Femur (tissue), 1 donor: ENCODE measurements around the gene PLA2G4C.

Source experiments
- DNase-seq: peaks from one replicate; pipeline ENCODE4 v3.0.0-alpha.2; 2017

The PLA2G4C gene

DNA sequence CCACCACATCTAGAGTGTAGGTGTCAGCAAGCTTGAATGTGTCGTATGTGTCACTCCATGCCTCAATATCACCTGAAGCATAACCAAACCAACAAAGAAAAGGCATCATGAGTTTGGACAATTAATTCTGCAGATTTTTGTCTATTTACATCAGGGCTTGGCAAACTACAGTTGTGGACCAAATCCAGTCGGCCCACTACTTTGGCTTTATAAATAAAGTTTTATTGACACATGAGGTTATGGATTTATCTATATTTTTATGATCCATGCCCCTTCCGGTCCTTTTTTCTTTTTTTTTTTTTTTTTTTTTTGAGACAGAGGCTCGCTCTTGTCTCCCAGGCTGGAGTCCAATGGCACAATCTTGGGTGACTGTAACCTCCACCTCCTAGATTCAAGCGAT is 57.5 kb downstream of the PLA2G4C start:
- no peak for DNase-seq

DNA sequence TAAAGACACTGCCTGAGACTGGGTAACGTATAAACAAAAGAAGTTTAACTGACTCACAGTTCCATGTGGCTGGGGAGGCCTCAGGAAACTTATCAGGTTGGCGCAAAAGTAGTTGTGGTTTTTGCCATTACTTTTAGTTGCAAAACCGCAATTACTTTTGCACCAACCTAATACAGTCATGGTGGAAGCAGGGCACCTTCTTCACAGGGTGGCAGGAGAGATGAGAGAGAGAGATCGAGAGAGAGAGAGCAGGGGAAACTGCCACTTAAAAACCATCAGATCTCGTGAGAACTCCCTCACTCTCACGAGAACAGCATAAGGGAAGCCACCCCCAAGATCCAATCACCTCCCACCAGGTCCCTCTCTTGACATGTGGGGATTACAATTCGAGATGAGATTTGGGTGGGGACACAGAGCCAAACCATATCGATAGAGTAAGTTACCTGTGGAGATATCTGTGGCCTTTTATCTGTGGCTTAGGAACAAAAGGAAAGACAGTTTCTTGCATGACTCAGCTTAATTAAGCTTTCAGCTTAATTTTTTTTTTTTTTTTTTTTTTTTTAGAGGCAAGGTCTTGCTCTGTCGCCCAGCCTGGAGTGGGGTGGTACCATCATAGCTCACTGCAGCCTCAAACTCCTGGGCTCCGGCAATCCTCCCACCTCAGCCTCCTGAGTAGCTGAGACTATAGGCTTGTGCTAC is 59.1 kb downstream of the PLA2G4C start:
- no peak for DNase-seq

DNA sequence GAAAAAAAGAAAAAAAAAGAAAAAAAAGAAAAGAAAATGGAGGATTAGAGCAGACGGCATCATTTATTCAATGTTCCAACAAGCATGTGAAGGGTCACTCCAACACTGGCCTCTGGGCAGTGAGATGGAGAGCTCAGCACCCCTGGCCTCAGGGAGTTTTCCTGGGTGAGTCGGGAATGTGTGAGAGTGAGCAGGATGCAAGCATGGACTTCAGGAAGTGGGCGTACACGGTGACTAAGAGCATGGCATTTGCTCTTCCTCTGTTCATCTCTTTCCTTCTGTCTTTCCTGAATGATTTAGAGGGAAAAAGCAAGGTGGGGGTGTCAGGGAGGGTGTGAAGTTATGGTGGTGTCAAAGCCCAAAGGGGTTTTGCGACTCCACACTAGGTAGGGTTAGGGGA is 66.1 kb downstream of the PLA2G4C start:
- DNase-seq = no peak

DNA sequence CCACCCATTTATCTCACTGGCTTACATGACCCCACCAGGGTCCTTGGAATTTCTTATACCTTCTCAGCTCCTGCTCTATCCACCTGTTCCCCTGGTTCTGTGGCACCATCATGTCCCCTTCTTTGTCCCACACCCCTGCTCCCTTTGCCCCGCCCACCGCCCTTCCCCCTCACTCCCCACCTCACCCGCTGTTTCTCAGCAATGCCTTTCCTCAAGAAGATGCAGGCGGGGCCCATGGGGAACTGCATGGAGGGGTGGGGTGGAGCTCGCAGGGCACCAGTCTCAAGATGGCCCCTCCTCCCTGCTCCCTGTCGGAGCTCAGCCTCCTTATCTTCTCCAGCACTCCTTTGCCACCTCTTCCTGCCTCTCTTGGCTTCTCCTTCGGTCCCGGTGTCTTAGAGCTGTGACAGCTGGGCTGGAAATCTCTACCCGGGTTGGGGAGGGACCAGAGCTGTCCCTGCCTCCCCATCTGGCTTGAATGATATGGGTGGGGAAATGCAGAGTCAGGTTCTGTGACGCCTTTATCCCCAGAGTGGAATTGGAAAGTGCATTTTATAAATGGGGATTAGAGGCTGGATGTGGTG is 66.8 kb downstream of the PLA2G4C start, which contains the start of gene CABP5:
Gene CABP5 (minus strand): TSS at position 405 of the 584 bp plus-strand sequence. CDS start 157 bp downstream, at position 248.
- no peak for DNase-seq

DNA sequence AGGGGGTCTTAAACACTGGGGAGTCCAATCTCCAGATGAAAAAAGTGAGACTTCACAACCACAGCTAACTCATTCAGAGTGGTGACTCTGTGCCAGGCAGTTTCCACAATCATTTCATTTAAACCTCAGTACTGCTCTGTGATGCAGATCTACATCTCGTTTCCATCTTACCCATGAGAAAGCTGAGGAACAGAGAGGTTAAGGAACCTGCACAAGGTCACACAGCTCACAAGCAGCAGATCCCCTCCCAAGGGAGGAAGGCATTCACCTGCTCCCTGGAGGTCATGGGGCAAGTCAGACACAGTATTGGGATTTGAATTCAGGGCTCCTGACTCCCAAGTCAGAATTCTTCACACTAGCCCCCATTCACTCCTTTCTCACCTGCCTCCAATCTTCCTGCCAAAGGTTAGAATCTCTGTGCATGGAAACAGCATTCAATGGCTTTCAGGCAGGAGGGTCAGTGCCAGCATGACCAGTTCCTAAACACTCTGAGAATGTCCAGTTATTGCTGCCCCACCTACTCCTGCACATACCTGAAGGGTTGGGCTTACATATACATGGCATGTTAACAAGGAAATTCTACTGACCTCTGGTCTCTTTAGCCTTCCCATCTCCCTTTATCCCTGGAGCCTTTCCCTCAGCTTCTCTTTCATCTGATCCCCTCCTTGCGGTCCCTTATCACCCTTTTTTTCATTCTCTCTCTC is 68.6 kb downstream of the PLA2G4C start:
- no peak for DNase-seq

DNA sequence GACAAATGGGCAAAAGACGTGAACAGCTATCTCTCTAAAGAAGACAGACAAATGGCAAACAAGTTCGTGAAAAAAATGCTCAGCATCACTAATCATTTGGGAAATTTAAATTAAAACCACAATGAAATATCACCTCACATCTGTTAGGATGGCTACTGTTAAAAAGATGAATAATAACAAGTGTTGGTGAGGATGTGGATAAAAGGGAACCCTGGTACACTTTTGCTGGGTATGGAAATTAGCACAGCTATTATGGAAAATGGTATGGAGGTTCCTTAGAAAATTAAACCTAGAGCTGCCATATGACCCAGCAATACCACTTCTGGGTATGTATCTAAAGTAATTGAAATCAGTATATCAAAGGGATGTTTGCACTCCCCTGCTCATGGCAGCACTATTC is 73.9 kb downstream of the PLA2G4C start:
- no peak for DNase-seq

DNA sequence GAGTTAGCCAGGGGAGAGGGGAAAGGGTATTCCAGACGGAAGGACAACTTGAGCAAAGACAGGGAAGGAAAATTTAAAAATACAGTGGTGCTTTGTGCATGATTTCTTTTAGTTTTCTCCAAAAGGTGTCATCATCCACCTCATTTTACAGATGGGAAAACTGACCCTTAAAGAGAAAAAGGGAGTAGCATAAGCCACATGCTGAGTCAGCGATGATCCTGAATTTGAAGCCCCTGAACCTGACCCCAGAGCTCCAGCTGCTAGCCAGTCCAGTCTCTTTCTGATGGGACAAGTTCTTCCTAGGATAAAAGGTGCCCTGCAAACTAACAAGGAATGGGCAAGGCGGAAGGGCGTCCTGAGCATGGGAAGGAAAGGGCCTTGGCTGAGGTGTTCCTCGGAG is 77.0 kb downstream of the PLA2G4C start:
- DNase-seq = no peak

DNA sequence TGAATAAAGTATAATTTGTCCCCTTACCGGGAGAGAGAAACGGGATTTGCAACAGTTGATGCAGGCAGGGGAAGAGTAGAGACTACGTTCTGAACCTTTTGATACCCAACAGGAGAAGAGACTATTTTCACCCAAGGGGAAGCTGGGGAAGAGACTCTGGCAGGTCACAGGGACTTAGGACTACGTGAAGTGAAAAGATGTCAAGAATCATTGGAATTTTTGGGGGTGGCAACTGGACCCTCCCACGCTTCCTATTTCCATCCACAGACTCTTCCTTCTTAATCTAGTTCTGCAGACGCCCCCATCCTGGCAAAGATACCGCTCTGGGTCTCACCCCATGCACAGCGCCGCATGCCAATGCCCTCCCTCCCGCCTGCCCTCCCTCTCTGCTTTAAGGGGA is 80.5 kb downstream of the PLA2G4C start:
- no peak for DNase-seq

DNA sequence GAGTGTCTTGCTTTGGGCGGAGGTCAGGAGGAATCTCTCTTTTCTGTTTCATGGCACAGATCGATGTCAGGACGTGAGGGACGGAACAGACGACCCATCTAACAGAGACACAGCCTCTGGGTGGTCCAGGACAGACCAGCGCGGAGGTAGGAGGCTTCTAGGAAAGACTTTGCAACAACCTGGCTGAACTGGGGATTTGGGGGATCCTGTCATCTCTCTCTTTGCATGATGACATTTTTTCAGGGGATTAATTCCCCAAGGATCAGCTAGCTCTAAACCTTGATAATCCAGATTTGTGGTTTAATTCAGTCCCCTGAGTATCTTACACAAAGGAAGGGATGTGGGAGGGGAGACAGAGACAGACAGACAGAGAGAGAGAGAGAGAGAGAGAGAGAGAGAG is 81.2 kb downstream of the PLA2G4C start:
- no peak for DNase-seq

DNA sequence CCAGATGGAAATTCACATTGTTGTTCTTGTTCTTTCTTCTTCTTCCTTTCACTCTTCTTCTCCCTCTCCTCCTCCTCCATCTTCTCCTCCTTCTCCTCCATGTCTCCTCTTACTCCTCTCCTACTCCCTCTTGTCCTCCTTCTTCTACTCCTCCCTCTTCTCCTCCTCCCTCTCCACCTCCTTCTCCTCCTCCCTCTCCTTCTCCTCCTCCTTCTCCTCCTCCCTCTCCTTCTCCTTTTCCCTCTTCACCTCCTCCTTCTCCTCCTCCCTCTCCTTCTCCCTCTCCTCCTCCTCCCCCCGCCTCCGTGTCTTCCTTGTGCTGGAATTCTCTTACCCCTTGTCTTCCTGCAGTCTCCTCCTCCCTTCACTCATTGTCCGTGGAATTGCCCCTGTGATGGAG is 85.1 kb downstream of the PLA2G4C start:
- no peak for DNase-seq

DNA sequence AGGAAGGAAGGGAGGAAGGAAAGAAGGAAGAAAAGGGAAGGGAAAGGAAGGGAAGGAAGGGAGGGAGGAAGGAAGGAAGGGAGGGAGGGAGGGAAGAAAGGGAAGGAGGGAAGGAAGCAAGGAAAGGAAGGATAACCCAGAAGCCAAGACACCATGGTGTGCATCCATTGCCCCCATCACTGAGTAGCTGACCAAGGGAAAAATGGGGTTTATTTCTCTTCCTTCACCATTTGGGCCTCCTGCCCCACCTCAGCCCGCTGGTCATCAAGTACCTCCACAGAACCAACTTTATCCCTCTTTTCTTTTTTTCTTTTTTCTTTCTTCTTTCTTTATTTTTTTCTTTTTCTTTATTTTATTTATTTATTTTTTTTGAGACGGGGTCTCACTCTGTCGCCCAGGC is 87.1 kb downstream of the PLA2G4C start:
- no peak for DNase-seq

DNA sequence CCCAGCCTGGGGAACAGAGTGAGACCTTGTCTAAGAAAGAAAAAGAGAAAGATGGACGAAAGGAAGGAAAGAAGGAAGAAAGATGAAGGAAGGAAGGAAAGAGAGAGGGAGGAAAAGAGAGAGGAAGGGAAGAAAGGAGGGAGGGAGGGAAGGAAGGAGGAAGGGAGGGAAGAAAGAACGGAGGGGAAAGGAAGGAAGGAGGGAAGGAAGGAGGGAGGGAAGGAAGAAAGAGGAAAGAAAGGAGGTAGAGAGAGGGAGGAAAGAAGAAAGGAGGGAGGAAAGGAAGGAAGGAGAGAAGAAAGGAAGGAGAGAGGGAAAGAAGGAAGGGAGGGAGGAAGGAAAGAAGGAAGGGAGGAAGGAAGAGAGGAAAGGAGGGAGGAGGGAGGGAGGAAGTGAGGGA is 87.6 kb downstream of the PLA2G4C start:
- DNase-seq = no peak

DNA sequence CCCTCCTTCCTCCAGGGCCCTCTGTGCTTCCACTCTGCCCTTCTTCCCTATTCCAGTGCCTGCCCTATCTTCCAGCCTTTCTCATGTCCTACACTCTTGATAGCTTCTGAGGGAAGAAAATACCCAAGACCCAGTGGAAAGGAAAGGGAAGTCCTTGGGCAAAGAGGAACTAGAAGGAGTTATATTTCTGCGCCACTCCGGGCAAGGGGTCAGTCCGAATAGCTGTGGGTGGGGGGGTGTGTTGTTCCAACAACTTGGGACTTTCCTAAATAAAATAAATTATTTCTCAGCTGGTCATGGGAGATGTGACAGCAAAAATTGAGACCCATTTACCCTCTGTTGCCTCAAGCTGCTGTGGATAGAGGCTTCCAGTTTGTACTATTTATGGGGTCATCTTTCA is 89.9 kb downstream of the PLA2G4C start:
- DNase-seq = no peak

DNA sequence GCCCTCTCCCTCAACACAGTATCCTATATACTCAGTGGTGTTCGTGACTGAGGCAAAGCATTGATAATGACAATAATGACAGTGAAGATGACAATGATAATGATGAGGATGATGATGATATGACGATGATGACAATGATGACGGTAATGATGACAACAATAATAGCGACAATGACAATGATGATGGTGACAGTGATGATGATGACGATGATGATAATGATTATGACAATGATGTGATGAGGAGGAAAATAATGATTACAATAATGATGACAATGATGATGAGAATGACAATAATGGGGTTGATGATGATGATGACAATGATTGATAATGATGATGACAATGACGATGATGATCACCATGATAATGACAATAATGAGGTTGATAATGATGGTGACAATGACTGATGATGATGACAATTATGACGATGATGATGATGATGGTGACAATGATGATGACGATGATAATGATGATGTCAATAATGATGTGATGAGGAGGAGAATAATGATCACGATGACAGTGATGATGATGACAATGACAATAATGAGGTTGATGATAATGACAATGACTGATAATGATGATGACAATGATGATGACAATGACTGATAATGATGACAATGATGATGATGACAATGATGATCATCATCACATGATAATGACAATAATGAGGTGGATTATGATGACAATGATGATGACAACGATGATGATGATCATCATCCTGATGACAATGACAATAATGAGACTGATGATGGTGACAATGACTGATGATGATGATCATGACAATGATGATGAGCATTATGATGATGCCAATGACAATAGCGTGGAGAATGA is 99.5 kb downstream of the PLA2G4C start:
- DNase-seq = no peak

DNA sequence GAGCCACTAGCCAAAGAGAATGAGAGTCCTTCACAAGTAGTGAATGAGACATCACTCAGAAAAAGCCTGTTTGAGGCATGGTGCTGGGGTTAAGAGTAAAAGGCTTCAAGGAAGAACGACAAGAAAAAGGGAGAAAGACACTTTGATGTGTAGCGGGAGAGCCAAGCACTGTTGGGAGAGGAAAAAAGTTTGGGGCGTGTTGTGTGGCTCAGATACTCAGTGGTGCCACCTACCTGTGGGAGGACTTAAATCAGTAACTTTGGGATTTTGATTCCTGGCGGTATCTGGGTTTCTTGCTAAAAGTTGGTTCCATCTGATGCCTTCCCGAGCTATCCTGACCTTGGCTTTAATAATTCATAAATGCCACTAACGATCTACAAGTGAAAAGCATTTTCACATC is 103.9 kb downstream of the PLA2G4C start:
- no peak for DNase-seq

DNA sequence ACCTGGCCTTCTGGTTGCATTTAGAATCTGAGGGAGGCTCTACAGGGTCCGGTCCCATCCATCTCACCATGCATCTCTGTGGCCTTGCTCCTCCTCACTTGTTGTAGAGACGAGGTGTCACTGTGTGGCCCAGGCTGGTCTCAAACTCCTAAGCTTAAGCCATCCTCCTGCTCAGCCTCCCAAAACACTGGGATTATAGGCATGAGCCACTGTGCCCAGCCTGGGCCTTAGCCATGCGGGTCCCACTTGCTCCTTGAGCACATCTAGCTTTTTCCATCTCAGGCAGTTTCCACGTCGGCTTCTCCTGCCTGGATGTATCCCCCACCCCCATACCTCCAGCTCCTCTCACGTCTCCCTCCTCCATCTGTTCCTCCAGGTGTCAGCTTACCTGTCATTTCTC is 106.4 kb downstream of the PLA2G4C start:
- no peak for DNase-seq

DNA sequence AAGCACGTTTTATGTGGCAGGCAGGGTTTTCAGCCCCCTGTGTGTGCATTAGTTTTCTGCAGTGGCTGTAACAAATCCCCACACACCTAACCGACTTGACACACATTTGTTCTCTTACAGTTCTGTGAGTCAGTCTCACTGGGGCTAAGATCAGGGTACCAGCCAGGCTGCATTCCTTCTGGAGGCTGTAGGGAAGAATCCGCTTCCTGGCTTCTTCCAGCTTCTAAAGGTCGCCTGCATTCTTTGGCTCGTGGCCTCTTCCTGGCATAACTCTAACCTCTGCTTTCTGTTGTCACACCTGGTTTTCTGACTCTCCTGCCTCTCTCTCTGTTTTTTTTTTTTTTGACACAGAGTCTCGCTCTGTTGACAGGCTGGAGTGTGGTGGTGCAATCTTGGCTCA is 109.8 kb downstream of the PLA2G4C start:
- DNase-seq = no peak

DNA sequence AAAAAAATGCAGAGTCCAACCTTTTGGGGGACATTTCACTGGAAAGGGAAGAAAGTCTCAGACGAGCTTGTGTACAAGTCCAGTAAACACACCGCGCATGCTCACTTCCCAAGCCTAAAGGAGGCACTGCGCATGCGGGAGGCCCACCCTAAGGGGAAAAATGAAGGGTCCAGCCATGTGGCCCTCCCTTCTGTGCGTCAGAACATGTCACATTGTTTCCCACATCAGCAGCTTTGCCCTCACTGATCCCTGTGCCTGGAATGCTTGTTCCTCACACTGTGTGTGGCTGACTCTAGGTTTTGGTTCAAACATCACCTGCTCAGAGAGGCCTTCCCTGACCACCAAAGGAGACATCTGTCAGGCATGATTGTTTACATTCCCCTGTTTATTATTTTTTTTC is 111.8 kb downstream of the PLA2G4C start:
- DNase-seq = no peak
